Esophagus squamous epithelium (tissue), 4 donors: ENCODE measurements around the gene C17orf78.

Experiments
- CTCF ChIP-seq, 6 experiments: fragments of 450-650 bp in 4 of 6; fragments of 200-600 bp in 2 of 6; sonication (generic) in 2 of 6; IDR thresholded peaks; one replicate each; pipeline ENCODE4 v1.5.1; 2016 to 2019; ENCODE audit warnings: antibody characterized with exemption in 6 of 6, mild to moderate bottlenecking in 4 of 6, moderate library complexity in 4 of 6
- POLR2A ChIP-seq, 4 donors: fragments of 450-650 bp; IDR thresholded peaks; one replicate each; pipeline ENCODE4 v1.6.1; 2017; ENCODE audit warnings: antibody characterized with exemption in 4 of 4, mild to moderate bottlenecking in 4 of 4, moderate library complexity in 3 of 4

DNA sequence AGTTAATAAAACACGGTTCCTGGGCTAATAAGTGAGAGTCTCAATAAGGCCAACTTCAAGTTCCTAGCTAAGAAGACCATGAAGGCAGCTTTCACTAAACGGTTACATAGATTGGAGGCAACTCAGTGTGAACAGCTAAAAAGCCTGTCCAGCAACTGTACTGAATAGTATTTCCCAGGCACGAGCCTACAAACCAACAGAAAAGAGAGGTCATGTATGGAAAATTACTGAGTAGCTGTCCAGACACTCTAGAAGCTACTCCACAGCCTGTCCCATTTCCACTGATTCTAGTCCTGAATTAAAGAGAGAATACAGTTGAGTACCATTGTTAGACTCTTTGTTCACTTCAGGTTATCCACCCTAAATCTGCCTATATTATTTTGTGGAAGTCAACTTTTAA is 36.5 kb upstream of the C17orf78 start:
- no peak for TF ChIP-seq CTCF (IDR thresholded peaks at IDR 0.05)
- TF ChIP-seq POLR2A (IDR thresholded peaks at IDR 0.05): no peak
